Activated CD4-positive, CD25-positive, alpha-beta regulatory T cell treated with anti-CD3 and anti-CD28 coated beads, Interleukin-2, amount 50 U/mL, for 72 hours (primary cell): ENCODE results near the gene COQ3.
"Not testable (repeated sequence)": the region's sequence is repeated elsewhere in the genome, so short reads cannot be mapped to it uniquely, and the experiment has no call there.

Source experiments
- DNase-seq: peaks from one replicate; pipeline ENCODE4 v3.0.0; 2021

Gene COQ3

DNA sequence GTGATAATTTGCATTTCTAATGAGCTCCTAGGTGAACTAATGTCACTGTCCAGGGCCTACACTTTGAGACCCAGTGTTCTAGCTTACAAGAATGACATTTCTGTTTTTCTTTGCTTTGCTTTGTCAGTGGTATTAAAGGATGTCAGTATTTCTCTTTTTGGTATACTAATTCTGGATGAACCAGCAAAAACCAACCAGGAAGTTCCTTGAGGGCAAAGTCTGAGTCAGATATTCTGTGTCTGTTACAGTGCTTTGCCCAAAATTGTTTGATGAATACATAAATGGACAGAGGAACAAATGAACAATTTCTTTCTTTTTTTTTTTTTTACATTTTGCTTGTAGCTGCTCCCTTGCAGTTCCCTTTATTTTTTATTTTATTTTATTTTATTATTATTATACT, 15.4 kb downstream of the COQ3 start:
- no peak for DNase-seq

DNA sequence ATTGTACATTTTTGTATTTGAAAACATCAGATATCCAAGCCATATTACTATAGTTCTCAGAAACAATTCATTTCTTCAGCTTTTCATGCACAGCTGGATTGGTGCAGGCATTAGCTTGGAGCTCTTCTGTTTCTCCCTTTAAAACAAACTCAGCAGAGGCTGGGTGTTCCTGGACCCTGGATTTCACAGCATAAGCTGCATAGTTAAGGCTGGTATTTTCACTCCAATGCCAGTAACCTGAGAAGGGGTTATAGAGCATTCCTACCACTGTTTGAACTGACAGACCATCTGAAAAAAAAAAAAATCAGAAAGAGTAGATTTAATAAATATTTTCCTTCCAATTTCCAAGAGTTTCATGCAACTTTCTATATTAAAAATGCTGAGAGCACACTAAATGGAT, 24.5 kb downstream of the COQ3 start:
- DNase-seq, result no peak

DNA sequence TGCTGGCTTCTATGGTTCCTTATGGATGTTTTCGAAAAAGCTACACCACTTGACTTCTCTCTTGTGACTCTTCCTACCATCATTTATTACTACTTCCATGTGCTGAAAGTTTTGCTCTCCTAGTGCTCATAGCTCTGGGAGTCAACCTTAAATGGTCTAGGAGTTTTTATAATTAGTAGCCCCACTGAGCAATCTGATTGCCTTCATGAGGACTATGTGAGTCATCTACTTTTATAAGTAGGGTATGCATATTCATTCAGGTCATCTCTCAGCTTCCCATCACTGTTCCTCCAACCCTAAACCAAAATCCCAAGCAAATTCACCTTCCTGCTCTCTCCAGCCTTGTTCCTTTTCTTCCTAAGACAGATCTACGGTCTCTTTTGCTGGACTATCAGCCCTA, 27.1 kb downstream of the COQ3 start:
- no peak for DNase-seq

DNA sequence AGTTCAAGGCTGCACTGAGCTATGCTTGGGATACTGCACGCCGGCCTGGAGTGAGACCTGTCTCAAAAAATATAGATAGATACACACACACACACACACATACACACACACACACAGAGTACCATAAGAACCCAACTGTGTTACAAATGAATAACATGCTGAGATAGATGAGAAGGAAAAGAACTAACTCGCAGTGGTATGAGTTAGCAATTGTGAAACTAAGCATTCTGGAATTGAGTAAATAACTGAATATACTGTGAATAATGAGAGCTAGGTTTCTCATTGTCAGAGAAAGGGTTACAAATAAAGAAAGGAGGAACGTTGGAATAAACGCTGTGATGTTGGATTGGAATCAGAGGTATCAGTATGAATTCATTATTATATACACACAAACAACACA, 30.0 kb downstream of the COQ3 start:
- DNase-seq, result no peak

DNA sequence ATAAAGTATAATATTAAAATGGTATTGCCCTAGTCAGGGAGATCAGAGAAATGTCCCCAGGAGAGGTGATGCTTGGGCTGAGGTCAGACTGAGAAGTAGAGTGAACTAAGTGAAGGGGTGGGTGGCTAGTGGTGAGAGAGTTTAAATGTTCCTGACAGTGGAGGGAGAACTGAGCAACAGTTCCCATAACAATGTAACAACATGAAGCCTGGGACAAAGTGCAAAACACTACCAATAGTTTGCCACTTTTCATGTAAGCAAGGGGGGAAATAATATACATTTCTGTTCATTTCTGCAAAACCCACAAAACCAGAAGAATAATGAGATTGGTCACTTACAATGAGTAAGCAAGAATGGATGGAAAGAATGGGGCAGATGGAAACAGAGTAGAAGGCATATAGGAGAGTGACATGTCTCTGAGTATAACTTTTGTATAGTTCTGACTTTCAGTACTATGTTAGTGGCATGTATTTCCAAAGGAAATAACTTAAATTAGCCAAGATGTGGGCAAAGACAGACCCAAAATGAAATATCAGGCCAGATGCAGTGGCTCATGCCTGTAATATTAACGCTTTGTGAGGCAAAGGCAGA, 31.2 kb downstream of the COQ3 start:
- DNase-seq, result no peak

DNA sequence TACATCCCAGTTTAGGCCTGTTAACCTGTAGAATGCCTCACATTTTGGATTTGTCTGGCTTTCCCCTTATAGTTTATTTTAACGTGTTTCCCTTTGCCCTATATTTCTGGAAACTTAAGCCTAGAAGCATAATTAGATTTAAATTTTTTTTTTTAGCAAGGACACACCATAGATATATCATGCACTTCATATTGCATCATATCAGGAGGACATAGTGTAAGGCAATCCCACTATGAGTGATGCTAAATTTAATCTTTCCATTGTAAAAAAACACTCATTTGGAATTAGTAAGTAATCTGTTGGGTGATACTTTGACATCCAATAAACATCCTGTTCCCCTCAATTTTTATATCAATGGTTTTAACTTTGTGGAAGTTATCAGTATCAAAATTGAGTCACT, 34.2 kb downstream of the COQ3 start:
- DNase-seq, result no peak

DNA sequence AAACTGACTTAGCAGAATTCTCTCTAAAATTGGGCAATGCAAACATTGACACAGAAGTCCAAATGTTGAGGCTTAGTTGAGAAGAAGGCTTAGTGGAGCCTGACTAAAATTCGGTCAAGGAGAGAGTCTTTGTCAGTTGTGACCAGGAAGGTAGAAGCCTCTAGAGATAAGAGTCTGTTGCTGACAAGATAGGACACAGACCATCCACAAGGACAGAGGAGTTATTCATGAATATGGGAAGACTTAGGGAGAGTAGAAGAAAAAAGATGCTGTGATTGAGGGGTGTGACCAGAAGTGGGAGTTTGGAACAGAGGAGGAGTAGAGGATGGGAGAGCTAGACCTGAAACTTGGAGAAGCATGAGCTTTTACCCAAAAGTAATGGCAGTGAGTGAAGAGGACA, 37.4 kb downstream of the COQ3 start:
- no peak for DNase-seq

DNA sequence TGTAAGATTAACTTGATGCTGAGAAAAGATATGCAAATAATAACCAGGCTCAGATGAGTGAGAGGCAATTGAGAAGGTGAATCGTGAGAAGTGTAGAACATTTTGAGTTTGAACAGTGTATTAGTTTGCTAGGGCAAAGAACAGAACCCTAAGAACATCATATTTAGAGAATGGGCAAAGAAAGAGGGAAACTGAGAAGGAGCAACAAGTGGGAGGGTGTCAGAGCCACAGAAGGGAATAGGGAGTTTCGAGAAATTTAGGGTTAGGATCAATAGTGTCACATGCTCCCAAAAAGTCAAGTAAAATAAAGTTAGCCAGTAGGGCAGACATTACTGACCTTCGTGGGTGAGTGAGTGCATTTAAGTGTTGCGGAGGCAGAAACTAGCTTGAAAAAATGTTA, 39.0 kb downstream of the COQ3 start:
- no peak for DNase-seq

DNA sequence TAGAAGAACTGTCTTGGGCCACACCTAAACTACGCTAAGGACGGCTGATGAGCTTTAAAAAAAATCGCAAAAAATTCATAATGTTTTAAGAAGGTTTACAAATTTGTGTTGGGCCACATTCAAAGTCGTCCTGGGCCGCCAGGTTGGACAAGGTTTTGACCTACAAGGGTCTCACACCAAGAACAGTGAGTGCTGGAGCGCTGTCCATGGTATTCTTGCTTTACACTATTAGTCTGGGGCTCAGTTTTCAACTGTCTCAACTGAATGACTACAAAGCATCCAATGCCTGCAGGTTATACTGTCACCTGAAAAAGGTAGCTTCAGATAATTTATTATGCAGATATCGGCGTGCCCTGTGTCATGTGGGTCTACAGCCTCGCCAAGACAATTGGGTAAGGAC, 40.9 kb downstream of the COQ3 start:
- no peak for DNase-seq

DNA sequence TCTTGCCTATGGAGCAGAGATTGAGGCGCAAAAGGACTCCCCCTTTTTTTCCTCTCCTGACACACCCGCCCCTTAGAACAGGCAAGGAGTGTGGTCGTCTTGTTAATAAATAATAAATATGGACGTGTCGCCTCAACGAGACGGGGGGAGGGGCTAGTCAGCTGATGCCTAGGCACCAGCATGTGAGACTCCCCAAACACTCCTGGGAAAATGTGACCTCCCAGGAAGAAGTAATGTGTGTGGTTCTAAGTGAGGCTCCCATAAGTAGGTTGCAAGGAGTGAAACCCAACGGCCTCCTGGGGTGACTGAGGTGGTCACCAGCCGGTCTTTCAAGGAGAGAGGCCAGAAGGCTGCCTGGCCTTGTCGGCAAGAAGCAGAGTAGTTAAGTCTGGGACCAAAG, 43.4 kb downstream of the COQ3 start:
- DNase-seq, result no peak

DNA sequence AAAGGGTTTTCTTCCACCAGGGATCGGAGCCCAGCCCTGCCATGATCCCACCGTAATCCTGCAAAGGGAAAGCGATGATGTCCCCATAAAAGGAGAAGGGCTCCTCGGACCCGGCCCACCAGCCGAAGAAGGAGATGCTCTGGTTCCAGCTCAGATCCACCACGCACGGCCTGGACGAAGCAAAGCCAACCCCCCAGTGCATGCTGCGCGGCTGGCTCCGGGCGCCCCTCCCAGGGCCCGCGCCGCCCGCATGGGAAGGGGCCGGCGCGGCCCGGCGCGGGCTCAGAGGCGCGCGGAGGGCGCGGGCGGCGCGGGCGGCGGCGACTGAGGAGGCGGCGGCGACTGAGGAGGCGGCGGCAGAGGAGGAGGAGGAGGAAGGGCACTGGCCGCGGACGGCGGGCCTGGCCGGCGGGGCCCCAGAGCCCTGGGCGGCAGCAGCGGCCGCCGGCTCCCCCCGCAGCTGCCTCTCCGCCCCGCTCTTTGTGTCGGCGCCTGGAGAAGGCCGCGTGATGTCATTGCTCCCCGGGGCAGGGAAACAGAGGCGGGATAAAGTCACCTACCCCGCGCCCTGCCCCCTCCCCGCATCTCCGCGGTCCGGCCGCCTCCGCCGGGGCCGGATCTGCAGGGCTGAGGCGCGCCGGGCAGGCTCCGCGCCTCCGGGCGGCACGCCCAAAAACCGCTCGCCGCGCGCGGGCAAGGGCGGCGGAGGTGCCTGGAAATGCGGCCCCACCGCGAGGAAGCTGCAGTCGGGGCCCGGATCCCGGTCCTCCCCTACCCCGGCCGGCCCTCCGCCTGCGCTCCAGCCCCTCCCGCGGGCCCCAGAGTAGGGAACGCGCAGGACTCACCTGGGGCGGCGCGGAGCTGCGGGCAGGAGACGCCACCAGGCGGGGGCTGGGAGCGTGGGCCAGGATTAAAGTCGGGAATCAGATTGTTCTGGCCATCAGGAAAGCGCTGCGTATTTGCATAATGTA, 44.5 kb downstream of the COQ3 start, which contains the start of gene FAXC:
Gene FAXC, minus strand, starts transcription at position 504 of the 971 bp plus-strand sequence. Its CDS starts 302 bp downstream, at position 202.
- DNase-seq, result no peak

DNA sequence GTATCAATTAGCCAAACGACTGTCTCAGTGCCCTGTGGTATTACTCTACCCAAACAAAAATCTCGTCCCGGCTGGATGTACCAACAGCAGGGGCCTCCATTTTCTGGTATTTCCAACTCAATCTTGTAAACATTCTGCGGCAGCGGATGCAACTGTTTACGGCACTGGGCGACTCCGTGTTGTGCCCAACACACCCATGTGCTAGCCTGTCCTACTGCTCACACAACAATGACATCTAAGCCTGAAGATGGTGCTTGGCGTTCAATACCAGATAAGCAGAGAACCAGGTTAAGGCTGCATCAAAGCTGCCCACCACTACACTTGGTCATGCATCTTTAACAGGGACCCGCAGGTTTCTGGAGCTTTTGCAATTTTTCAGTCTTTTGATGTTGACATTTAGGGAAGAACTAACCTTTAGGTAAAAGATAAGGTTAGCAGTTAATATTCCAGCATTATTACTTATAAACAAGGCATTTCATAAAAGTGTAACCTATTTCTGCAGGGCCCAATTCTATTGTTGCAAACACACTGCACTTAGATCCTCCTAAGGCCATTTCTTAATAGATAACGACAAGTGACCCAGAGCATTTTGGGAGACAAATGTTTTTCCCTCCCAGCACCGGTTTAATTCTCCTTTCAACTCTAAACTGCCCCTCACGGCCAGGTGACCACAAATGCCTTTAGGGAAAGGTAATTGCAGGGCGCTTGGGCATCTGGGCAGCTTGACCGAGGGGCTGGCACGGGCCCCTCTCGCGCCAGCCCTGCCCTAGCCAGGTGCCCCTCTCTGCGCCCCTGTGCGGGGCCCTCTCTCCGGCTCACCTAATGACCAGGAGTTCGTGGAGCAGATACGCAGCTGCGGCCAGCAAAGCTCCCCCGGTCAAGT, 45.5 kb downstream of the COQ3 start:
- DNase-seq, result no peak

DNA sequence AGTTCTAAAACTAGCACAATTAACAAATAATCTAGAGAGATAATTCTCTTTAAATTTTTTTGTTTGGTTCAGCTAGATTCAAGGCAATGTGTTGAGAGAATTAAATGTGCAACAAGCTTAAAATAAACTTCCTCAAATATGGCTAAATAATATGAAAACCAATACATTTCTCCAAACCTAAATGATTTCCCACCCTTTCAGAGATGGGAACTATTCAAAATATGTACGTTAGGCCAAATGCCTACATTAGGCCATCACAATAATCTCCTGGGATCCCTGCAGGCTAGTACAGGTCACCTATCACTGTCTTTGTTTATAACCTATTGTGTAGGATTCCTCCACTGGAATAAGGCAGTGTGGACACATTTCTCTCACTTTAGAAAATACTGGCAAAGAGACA, 46.2 kb downstream of the COQ3 start:
- no peak for DNase-seq

DNA sequence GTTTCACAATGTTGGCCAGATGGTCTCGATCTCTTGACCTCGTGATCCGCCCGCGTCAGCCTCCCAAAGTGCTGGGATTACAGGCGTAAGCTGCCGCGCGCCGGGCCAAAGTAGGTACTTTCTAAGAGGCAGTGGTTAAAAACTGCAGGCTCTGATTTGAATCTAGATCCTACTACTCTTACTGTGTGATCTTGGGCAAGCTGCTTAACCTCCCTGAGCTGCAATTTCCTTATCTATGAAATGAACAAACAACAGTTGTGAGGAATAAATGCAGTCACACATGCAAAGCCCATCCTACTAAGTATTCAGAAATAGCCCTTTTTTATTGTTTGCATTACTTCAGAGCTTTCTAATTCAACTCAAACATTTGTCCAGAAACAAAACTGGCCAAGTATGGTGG, 47.4 kb downstream of the COQ3 start:
- no peak for DNase-seq

DNA sequence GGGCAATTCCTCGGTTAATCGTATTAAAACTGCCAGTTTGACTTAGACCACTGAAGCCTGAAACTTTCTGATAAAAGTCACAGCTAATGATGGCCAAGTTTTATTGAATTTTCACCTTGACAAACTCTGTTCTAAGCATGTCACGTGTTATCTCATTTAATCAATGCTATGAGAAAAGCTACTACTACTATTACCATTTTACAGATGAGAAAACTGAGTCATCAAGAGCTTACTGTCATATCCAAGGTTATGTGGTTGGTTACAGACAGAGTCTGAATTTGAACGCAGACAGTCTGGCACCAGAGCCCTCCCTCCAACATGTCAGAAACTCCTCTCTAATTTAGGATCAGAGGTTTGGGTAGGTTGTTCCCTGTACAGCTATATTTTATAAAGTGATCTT, 48.8 kb downstream of the COQ3 start:
- DNase-seq, result no peak

DNA sequence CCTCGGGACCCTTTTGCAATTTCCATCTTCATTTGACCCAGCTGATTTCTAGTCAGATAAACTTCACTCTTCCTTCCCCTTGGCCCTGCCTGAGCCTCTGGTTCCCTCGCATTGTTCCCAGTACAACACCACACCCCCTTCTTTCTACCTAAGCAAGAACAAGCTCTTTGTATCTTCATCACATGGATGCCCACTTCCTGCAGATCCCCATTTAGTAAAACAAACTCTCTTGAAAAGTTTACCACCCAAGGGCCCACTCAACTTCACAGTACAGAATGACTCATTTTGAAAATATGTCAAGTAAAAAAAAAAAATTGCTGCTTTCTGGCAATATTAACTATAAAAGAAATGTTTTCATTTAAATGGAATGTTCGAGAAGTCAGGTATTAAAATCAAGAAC, 49.7 kb downstream of the COQ3 start:
- DNase-seq, result no peak

DNA sequence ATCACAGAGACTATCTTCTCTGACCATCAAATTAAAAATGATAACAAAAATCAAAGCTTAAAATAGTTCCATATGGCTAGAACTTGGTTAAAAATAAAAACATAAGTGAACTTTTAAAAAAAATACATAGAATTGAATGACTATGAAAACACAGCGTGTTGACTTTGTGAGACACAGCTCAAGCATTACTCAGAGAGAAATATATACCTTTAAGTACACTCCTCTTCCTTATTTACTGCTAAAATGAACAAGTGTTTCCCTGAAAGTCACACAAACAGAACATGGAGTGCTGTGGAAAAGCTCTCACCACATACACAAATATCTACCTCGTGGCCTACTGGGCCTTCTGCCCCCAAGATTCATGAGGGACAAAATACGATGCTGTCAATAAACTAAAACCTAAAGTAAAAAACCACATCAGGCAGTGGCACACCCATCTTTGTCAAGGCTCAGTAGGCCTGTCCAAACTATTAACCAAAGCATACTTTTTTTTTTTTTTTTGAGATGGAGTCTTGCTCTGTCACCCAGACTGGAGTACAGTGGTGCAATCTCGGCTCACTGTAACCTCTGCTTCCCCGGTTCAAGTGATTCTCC, 52.0 kb downstream of the COQ3 start:
- no peak for DNase-seq

DNA sequence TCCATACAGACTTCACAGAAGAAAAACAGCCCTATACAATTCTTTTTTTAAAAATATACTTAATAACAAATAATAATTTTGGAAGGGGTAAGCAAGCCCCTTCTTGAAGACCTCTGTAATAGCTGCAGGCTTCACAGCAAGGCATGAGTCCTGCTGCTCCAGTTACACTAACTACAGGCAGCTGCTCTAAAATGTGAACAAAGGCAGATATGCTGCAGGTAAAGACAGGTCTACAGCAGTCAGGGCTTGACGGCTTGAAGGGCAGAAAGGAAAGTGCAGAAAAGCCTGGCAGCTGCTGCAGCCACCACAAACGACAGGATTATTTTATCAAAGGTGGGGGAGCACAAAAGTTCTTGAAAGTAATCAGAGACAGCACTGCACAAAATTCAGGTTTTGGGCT, 55.8 kb downstream of the COQ3 start:
- no peak for DNase-seq

DNA sequence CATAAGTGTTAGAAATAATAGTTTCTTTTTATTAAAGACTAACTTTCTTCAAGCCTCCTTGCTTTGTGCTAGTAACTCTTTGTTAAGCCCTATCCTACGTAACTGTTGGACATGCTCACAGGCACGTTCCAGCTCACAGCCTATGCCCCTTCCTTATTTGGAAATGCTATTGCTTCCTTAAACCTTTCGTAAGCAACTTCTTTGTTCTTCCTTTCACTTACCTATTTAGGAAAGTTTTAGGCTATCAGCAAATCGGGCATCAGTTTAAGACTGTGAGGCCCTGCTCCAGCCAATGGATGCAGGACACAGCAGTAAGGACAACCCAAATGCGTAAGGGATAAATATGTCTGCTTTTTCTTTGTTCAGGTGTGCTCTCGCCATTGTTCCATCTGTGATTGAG, 58.7 kb downstream of the COQ3 start:
- DNase-seq, result not testable (repeated sequence)

DNA sequence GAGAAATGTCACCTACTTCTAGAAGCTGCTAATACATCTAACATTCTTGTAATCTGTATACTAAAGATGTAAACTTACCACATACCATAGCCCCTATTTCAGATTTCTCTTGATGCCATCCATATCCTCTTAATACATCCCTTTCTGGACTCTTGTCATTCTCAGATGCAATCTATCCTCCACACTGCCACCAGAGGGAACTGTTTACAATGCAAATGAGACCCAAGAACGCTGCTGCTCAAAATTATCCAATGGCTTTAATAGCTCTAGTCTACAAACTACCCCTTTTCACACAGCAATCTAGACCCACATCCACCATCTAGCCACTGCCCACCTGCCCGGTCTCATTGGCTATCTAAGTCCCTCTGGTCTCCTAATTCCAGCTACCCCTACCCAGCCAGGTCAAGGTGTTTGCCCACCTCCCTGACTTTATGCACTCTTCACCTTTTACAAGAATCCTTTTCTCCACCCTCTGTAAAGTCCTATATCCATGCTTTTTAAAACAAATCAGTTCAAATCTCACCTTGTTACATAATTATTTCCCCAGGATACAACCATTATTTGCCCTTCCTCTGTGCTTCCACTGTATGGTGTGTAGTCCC, 59.4 kb downstream of the COQ3 start:
- DNase-seq, result no peak

DNA sequence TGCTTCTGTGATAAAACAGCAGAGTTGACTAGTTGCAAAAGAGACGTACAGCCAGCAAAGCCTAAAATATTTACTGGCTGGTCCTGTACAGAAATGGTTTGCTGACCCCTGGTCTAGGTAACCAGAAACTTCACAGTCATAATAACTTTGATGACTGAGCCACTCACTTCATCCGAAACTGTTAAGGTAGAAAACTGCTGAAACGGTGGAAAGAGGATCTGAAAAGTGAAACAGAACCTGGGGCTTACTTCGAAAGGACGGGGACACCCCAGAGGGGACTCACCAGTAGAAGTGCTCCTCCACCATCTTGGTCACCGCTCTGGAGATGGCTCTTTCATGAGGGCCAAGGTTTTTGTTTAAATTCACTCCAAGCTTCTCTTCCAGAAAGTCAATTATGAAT, 60.9 kb downstream of the COQ3 start:
- DNase-seq, result no peak

DNA sequence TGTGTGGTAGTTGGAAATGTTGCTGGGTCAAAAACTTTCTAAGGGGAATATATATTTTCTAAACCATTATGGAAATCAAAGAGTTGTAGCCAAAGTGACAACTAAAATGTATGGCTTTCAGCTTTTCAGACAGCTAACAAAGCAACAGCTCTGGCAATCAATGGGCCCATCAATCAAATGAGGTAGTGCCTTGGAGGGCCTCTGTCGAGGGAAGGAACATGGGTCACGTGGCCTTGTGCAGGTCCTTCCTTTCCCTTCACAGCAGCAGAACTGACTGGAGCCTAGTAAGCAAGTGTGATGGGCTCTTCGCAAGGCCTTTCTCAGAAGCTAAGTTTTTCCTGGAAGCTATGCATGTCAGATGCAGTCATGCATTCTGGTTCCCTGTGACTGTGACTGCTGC, 62.5 kb downstream of the COQ3 start:
- no peak for DNase-seq

DNA sequence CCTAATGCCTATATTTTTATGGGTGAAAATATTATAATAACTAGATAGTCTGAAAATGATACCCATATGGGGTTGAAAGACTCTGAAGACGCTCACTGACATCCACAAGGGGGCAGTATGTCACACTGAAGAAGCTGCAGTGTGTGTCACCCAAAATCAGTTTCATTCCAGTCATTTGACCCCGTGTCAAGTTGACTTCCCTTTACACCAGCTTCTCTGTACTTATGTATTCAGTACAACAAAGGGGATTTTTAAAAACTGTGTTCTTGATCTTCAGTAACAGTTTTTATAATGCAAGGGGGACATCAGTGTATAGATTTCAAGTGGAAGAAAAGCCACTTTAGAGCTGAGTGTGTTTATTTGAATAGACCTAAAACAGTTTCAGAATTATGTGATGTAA, 63.8 kb downstream of the COQ3 start:
- DNase-seq, result peak; percentile 38
